GM21423 (cell line): ENCODE measurements around the gene ADAMTS17.

Experiments
- ATAC-seq: cut with Tn5 transposase; IDR thresholded peaks from one replicate; pipeline ENCODE4 v1.9.1; 2021; ENCODE audit warnings: mild to moderate bottlenecking, moderate library complexity; ENCODE audit not compliant: unreplicated experiment

ADAMTS17 gene

DNA sequence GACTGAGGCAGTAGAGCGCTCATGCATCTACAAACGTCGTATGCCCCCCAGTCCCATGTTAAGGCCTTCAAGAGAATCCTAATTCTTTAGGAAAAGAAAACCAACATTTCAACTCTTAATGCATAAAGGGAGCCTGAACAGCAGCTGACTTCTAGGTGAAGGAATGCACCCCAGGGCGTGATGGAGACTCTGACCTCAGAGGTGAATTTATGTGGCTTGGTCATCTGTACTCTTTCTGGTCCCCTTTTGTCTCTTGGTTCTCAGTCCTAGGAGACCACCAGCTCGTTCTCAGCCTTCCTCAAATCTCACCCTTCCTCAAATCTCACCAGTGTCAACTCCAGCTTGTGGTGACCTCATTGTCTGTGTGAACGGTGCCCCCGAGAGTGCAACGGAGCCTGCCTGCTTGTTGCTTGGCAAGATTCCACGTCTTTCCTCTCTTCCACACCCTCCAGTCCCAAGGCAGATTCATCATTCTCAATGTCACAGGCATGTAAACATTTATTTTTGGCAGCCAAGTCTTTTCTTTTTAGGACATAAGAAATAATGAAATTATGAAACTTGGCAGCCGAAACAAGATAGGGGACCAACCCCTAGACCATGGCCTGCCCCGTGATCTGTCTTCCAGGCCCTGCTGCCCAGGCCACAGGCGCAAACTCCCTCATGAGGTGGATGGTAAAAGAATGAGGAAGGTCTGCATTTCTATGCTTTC, 166.2 kb downstream of the ADAMTS17 start:
- ATAC-seq: no peak

GRCh38 chr15:100174904-100175275, 166.9 kb downstream of the ADAMTS17 start:
- no peak for ATAC-seq

GRCh38 chr15:100174159-100174903, 167.4 kb downstream of the ADAMTS17 start:
- ATAC-seq: no peak

GRCh38 chr15:100172356-100173024, 169.3 kb downstream of the ADAMTS17 start:
- no peak for ATAC-seq

DNA sequence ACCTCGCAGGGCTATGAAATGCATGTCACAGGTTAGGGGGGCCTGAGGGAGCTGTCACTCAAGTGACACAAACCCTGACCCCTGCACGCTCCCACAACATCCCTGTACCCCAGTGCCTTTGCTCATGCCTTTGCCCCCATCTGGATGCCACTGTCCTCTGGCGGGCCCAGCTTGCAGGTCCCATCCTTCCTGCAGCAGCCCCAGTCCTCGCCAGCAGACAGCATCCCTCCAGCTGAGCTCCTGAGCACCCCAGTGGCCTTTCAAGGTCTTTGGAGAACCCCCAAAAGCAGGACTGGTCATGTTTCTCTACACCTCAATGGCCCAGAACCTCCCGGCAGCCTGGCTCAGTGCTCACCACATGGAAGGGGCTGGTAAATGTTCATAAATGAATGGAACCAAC, 170.4 kb downstream of the ADAMTS17 start:
- ATAC-seq: no peak

- ATAC-seq: peak; percentile 87
Measured at GRCh38 chr15:100170291-100171210, 171.2 kb downstream of the ADAMTS17 start.

- ATAC-seq: no peak
Measured at GRCh38 chr15:100169615-100170290, 172.0 kb downstream of the ADAMTS17 start.

- ATAC-seq: no peak
Measured at GRCh38 chr15:100168787-100169186, 173.0 kb downstream of the ADAMTS17 start.

DNA sequence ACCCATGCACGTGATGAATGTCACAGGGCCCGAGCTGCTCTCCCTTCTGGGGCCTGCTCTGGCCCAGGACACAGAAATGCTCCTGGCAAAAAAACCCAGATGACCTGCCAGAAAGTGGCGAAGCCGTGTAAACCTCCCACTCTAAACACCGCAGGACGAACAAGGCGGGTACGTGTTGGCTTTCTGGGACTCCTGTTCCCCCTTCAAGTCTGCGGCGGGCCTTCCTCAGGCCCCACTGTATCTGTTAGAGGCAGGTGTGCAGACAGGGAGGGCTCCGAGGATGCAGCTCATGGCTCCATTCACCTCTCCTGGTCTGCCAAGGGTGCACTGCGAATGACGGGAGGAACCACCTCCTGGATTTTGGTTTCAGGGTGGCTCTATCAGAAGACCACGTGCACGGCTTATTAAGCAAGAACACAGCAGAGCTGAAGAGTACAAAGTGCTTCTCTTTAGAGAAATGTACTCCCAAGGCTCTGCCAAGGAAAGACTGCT, 173.8 kb downstream of the ADAMTS17 start:
- ATAC-seq: no peak

DNA sequence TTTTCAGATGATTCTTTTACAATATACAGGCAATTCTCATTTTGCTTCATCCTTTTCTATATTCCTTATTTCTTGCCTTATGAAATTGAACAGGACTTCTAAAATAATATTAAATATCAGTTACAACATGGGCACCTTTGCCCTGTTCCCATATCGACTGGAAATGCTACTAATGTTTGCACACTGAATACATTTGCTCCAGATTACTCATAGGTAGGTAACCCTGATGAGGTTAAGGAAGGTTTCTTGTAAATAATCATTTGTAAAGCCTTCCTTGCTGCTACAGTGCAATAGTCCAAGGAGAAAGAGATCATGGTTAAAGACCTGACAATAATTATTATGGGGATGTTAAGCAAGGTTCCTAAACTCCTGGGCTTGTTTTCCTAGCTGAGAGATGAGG, 175.5 kb downstream of the ADAMTS17 start:
- no peak for ATAC-seq

DNA sequence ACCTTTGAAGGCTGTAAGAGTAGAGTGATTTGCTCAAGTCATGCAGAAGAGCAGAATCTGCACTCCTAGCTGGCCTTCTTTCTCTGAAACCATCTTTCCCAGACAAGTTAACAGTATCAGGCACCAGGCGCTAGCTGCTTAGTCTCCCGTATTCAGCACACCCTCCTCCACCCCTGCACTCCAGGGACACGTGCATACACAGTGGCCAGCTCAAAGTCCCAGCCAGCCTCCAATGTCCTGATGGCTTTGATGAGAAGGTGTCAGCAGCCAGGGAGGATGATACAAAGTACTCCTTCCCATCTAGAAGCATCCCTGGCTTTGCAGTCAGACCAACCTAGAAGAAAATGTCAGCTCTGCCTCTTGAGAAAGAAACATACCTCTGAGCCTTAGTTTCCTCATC, 177.8 kb downstream of the ADAMTS17 start:
- no peak for ATAC-seq

DNA sequence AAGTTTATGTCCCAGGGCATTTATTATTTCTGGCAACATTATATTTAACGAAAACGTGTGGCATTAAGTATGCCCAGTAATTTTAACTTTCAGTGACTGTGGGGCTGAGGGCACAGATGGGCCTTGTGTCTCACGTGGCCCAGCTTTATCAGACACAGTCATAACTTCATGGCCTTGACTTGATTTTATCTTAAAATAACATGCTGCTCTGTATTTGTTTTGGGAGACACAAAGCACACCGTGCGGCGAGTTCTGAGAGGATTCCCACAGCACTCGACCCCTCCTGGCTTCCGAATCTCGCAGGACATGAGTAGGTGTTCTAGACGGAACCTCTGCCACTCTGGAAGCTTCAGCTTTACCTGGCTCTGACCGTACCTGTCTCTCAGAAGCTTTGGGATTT, 180.8 kb downstream of the ADAMTS17 start:
- no peak for ATAC-seq

DNA sequence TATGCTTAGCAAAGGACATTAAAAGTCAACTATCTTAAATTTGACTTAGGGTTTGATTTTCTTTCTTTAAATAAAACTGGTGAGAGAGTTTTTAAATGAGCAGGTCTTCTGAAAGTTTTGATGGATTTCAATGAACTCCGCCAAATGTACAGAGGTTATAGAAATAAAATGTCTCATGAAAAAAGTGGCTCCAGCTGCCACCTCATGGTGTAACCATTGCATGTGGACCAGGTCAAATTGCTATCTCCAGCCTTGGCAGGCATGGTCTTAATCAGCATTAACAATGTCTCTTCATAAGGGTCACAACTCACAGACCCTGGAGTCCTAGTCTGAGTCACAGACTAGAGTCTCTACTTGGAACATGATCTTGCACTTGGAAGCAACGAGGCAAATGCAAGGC, 182.3 kb downstream of the ADAMTS17 start:
- no peak for ATAC-seq

DNA sequence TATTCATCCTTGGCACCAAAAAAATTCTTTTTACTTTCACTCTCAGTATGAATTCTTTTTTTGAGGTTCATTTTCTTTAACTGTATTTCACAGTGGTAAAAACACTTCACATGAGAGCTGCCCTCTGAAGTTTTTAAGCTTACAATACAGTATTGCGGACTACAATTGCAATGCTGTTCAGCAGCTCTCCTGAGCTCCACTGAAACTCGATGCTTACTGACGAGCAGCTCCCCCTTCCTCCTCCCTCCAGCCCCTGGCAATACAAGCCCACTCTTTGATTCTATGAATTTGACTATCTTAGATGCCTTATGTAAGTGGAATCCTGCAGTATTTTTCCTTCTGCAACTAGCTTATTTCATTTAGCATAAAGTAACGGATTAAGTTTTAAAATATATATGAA, 183.4 kb downstream of the ADAMTS17 start:
- no peak for ATAC-seq

GRCh38 chr15:100156201-100156600, 185.6 kb downstream of the ADAMTS17 start:
- no peak for ATAC-seq

- no peak for ATAC-seq
Measured at GRCh38 chr15:100154338-100154737, 187.4 kb downstream of the ADAMTS17 start.

- ATAC-seq: no peak
Measured at GRCh38 chr15:100152463-100152862, 189.3 kb downstream of the ADAMTS17 start.

- ATAC-seq: no peak
Measured at GRCh38 chr15:100150906-100151305, 190.9 kb downstream of the ADAMTS17 start.

DNA sequence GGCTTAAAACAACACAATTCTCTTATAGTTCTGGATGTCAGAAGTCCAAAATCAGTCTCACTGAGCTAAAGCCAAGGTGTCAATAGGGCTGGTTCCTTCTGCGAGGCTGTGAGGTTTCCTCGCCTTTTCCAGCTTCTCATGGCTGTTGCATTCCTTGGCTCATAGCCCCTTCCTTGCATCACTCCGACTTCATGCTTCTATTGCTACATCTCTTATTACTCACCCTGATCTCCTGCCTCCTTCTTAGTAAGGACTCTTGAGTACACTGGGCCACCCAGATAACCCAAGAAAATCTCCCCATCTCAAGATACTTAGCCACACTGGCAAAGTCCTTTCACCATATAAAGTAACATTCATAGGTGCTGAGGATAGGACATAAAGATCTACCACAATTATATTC, 193.9 kb downstream of the ADAMTS17 start:
- no peak for ATAC-seq

DNA sequence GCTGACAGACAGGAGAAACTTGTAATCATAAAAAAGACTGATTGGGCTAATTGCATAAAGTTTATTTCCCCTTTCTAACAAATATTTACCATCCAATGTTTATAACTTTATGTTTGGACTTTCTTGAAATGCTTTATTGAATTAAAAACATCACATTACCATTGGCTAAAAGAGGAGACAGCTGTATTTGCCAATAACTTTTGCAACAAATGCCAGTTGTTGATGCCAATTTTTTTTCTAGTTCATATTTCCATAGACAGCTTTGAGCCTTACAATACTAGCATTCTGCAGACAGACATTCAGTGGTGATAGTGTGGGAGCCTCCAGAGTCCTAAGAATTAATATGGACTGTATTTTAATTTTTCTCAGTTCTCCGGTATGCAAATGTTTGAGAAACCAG, 198.4 kb downstream of the ADAMTS17 start:
- no peak for ATAC-seq
